GM23338 (cell line): Measurements from ENCODE around the gene SH3RF3.

Experiments used
- TF ChIP-seq, protein P1 (sequence below), 2 experiments: fragments of 200-600 bp in 1 of 2; sonication (generic) in 1 of 2; conservative IDR thresholded peaks; 2 replicates each; pipeline versions ENCODE4 v1.5.1 to v1.6.1; 2016 to 2017; ENCODE audit warnings: antibody characterized with exemption in 2 of 2, low read depth in 2 of 2, mild to moderate bottlenecking in 2 of 2, moderate library complexity in 1 of 2
- TF ChIP-seq, protein P2 (sequence below): IDR thresholded peaks from one replicate; pipeline ENCODE4 v1.6.1; 2018; ENCODE audit warnings: antibody characterized with exemption; ENCODE audit not compliant: unreplicated experiment

- TF ChIP-seq, protein P1, sequence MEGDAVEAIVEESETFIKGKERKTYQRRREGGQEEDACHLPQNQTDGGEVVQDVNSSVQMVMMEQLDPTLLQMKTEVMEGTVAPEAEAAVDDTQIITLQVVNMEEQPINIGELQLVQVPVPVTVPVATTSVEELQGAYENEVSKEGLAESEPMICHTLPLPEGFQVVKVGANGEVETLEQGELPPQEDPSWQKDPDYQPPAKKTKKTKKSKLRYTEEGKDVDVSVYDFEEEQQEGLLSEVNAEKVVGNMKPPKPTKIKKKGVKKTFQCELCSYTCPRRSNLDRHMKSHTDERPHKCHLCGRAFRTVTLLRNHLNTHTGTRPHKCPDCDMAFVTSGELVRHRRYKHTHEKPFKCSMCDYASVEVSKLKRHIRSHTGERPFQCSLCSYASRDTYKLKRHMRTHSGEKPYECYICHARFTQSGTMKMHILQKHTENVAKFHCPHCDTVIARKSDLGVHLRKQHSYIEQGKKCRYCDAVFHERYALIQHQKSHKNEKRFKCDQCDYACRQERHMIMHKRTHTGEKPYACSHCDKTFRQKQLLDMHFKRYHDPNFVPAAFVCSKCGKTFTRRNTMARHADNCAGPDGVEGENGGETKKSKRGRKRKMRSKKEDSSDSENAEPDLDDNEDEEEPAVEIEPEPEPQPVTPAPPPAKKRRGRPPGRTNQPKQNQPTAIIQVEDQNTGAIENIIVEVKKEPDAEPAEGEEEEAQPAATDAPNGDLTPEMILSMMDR (conservative IDR thresholded peaks at IDR 0.05; ENCODE audit: low read depth in 2 of 2), result no peak
- TF ChIP-seq, protein P2, sequence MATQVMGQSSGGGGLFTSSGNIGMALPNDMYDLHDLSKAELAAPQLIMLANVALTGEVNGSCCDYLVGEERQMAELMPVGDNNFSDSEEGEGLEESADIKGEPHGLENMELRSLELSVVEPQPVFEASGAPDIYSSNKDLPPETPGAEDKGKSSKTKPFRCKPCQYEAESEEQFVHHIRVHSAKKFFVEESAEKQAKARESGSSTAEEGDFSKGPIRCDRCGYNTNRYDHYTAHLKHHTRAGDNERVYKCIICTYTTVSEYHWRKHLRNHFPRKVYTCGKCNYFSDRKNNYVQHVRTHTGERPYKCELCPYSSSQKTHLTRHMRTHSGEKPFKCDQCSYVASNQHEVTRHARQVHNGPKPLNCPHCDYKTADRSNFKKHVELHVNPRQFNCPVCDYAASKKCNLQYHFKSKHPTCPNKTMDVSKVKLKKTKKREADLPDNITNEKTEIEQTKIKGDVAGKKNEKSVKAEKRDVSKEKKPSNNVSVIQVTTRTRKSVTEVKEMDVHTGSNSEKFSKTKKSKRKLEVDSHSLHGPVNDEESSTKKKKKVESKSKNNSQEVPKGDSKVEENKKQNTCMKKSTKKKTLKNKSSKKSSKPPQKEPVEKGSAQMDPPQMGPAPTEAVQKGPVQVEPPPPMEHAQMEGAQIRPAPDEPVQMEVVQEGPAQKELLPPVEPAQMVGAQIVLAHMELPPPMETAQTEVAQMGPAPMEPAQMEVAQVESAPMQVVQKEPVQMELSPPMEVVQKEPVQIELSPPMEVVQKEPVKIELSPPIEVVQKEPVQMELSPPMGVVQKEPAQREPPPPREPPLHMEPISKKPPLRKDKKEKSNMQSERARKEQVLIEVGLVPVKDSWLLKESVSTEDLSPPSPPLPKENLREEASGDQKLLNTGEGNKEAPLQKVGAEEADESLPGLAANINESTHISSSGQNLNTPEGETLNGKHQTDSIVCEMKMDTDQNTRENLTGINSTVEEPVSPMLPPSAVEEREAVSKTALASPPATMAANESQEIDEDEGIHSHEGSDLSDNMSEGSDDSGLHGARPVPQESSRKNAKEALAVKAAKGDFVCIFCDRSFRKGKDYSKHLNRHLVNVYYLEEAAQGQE, result no peak
These were observed 19.7 kb upstream of the SH3RF3 start for GRCh38 chr2:109109342-109109741.
